ENCODE data around the gene TEX28.
A peak's percentile ranks its signal among the peaks of the same experiment; 100 is the strongest.

DNA sequence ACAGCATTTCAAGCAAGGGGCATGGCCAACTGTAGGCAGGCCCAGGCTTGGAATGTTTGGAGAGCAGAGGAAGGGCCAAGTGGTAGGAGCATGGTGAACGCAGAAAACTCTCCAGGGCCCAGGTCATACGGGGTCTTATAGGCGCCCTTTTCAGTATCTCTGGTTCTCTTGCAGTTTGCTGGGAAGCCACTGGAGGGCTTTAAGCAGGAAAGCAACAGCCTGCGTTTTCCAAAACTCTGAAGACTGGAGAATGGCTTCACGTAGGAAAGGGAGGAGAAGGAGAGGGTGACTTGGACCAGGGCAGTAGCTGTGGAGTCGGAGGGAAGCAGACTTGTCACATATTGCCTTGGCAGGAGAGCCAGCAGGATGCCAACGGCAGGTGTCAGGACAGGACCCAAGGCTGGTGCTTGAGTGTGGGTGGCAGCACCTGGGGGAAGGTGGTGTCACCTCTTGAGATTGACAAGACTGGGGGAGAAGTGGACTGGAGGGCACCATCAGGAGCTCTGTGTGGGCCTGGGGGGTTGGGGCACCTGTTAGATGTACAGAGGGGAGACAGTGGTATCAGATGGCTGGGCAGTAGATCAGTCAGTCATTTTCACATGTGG is 22.6 kb upstream of the TEX28 start:
- TF ChIP-seq, protein P1, sequence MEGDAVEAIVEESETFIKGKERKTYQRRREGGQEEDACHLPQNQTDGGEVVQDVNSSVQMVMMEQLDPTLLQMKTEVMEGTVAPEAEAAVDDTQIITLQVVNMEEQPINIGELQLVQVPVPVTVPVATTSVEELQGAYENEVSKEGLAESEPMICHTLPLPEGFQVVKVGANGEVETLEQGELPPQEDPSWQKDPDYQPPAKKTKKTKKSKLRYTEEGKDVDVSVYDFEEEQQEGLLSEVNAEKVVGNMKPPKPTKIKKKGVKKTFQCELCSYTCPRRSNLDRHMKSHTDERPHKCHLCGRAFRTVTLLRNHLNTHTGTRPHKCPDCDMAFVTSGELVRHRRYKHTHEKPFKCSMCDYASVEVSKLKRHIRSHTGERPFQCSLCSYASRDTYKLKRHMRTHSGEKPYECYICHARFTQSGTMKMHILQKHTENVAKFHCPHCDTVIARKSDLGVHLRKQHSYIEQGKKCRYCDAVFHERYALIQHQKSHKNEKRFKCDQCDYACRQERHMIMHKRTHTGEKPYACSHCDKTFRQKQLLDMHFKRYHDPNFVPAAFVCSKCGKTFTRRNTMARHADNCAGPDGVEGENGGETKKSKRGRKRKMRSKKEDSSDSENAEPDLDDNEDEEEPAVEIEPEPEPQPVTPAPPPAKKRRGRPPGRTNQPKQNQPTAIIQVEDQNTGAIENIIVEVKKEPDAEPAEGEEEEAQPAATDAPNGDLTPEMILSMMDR (IDR thresholded peaks at IDR 0.05), result peak in 3 of 4 experiments; percentile 32 to 49 (median 38)
- no peak for TF ChIP-seq POLR2A (IDR thresholded peaks at IDR 0.05)

Measured in uterus (tissue), 2 donors.